ENCODE data around the gene JMJD4. TPM values are rescaled to one million over a fixed set of nuclear protein-coding genes. Genes with fewer than 3 reads are reported as not detected.

The JMJD4 gene
- polyA plus RNA-seq, 1 experiment = 20.5 TPM

DNA sequence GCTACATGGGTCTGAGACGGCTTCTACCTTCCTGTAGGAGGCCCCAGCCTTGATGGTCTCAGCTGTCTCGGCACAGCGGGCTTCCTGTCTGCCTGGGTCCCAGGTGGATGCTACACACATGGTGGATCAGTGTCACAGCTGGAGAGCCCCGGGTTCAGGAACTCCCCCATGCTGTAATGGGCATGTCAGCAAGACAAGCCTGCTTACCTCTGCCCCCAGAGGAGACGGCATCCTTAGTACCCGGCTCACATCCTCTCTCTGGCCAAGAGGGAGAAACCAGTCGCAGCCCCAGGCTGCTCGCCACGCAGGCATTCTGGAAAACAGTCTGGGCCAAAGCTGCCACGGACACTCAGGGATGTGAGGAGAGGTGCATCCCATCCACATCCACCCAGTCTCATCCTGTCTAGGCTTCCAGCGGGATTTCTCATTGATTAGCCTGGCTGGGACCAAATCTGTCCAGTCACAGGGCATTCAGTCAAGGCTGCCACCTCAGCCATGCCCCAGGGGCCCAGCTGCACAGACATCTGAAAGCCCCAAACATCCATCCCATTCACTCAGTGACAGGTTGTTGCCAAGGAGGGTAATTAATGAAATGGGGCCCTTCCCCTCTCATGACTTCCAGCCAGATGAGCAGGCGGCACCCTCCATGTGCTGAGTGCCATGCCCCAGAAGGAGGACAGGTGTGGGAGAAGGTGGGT is 10.6 kb upstream of the JMJD4 start:
- Histone ChIP-seq H3K36me3 (ENCODE audit: control insufficient read depth, insufficient read depth, low read length) (peaks cover 15% of the 10 kb centered on the region), H3K27me3 (ENCODE audit: control insufficient read depth, insufficient read depth, low read length) (no peaks in the 10 kb centered on the region), H3K4me3 (ENCODE audit: low read depth, low read length) (no peak overlapping the region)
- ChIA-PET POLR2A (no interaction called here), CTCF (interaction anchor here (1.1 kb wide), 1 partner anchor 381 kb away, joined by 3 read pairs; no protein-coding TSS in a partner anchor)
- no peak for TF ChIP-seq CTCF (IDR thresholded peaks at IDR 0.05; ENCODE audit: insufficient read depth, low read depth, low read length)
- no peak for DNase-seq (ENCODE audit: low read depth)

DNA sequence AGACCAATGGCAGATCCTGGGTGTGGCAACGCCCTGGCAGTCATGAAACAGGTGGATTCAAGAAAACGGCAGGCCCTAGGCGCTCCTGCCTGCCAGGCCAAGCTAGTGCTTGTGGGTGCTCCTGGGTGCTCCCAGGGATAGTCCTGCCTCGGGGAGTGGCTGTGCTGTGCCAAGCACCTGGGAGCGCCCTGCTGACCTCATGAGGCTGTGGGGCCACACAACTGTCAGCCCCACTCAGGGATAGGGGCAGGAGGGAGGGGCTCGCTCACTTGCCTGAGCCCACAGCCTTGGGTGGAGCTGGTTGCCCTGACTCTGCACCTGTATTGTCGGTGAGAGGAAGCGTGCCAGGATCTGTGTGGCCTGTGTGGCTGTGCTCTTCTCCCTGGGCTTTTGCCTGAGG is 9.6 kb upstream of the JMJD4 start:
- POLR2A ChIA-PET = no interaction called here
- no peak for TF ChIP-seq CTCF (IDR thresholded peaks at IDR 0.05; ENCODE audit: insufficient read depth, low read depth, low read length)
- peaks cover 11% of the 10 kb centered on the region for H3K36me3 ChIP-seq (ENCODE audit: control insufficient read depth, insufficient read depth, low read length)
- DNase-seq (ENCODE audit: low read depth) = no peak
- H3K27me3 ChIP-seq (ENCODE audit: control insufficient read depth, insufficient read depth, low read length) = no peaks in the 10 kb centered on the region
- CTCF ChIA-PET = interaction anchor here (2.3 kb wide), 1 partner anchor 14 kb away, joined by 7 read pairs; no protein-coding TSS in a partner anchor
- H3K4me3 ChIP-seq (ENCODE audit: low read depth, low read length) = no peak overlapping the region

DNA sequence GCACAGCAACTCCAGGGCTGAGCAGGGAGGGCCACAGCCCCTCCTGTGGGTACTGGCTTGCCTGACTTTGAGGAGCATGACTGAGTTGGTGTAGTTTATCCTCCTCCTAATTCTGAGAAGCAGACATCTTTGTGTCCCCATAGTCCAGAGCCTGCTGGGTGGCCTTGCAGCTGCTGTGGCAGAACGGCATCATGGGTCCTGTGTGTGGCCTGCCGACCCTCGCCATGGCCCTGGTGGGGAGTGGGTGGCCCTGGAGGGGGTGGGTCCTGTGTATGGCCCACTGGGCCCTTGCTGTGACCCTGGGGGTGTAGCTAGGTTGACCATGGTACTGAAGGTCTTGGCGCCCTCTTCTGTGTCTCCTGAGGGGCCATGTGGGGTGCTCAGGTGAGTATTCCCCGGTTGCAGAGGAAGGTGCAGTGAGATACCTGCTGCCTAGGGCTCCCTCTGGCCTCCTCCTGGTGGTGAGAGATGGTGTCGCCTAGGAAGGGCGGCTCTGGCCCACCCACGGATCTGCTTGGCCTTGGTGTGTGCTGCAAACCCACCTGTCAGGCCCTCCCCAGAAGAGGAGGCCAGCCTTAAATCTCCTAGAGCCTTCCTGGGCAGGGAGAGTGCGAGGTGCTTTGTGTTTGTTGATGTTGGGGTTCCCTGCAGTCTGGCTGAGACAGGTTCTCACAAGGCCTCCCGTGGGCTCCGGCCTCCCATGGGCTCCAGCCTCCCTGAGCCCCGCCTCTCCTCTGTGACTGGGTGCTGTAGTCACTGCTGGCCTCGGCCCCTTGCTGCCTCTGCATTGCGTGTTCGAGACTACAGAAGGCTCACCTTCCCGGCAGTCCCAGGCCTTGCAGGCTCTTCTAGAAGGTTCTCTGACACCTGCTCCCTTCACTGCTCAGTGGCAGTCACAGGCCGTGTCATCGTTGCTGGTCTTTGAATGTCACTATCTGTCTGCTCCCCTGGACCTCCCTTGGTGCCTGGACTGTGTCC is 7.9 kb upstream of the JMJD4 start:
- CTCF ChIA-PET = interaction anchor here (1.5 to 2.3 kb wide), 2 partner anchors 11 to 13 kb away, joined by 3 to 7 read pairs; no protein-coding TSS in a partner anchor
- no peak overlapping the region for H3K4me3 ChIP-seq (ENCODE audit: low read depth, low read length)
- no peak for DNase-seq (ENCODE audit: low read depth)
- no peak for TF ChIP-seq CTCF (IDR thresholded peaks at IDR 0.05; ENCODE audit: insufficient read depth, low read depth, low read length)
- H3K27me3 ChIP-seq (ENCODE audit: control insufficient read depth, insufficient read depth, low read length) = no peaks in the 10 kb centered on the region
- POLR2A ChIA-PET = no interaction called here
- H3K36me3 ChIP-seq (ENCODE audit: control insufficient read depth, insufficient read depth, low read length) = peaks cover 8% of the 10 kb centered on the region

GRCh38 chr1:227741166-227741870 is 6.2 kb upstream of the JMJD4 start:
- no peak for DNase-seq (ENCODE audit: low read depth)
- ChIA-PET POLR2A (no interaction called here), CTCF (interaction anchor here (0.8 kb wide), 1 partner anchor 12 kb away, joined by 3 read pairs; no protein-coding TSS in a partner anchor)
- Histone ChIP-seq H3K4me3 (ENCODE audit: low read depth, low read length) (no peak overlapping the region), H3K36me3 (ENCODE audit: control insufficient read depth, insufficient read depth, low read length) (peaks cover 3% of the 10 kb centered on the region), H3K27me3 (ENCODE audit: control insufficient read depth, insufficient read depth, low read length) (no peaks in the 10 kb centered on the region)
- TF ChIP-seq CTCF (IDR thresholded peaks at IDR 0.05; ENCODE audit: insufficient read depth, low read depth, low read length) = no peak

All from BJ (cell line).